Measurements from ENCODE around the gene RNF114.

DNA sequence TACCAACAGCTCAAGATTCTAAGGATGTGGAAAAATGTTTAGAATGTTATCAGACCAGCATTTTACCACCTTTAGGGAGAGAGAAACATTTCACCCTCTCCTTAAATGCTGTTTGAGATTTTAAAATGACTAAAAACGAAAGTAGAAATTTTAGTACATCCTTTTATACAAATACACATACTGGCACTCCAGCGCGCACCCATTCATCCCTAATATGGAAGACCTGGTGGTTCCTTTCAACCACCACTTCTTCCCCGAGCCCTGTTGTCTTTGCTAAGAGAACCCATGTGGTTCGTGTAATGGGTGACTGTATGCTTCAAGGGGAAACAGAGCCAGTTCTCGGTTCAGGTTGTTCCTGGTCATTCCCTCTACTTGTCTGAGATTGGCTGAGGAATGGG, 42.1 kb upstream of the RNF114 start:
- TF ChIP-seq RAD21 (conservative IDR thresholded peaks at IDR 0.05) (no peak), SMC3 (conservative IDR thresholded peaks at IDR 0.05; ENCODE audit: poor library complexity) (no peak), CTCF (IDR thresholded peaks at IDR 0.05; ENCODE audit: poor library complexity, severe bottlenecking) (no peak)
